ENCODE results near the gene CLIP1.

DNA sequence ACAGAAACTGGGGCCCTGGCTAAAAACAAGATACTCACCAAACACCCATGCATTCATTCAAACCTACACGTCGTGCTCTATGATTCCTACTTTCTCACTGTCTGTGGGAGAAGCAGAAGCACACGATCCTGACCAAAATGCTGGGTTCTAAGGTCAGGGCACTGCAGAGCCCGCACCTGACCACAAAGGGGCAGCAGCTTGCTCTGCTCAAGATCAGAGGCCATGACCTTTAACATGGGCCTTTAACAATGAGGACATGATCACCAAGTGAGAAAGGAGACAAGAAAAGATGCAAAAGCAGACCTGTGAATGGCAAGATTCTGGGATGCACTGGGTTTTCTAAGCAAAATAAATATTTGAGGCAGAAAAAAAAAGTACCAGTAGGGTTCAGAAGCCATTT lies 116.1 kb downstream of the CLIP1 start:
- TF ChIP-seq, protein P1, sequence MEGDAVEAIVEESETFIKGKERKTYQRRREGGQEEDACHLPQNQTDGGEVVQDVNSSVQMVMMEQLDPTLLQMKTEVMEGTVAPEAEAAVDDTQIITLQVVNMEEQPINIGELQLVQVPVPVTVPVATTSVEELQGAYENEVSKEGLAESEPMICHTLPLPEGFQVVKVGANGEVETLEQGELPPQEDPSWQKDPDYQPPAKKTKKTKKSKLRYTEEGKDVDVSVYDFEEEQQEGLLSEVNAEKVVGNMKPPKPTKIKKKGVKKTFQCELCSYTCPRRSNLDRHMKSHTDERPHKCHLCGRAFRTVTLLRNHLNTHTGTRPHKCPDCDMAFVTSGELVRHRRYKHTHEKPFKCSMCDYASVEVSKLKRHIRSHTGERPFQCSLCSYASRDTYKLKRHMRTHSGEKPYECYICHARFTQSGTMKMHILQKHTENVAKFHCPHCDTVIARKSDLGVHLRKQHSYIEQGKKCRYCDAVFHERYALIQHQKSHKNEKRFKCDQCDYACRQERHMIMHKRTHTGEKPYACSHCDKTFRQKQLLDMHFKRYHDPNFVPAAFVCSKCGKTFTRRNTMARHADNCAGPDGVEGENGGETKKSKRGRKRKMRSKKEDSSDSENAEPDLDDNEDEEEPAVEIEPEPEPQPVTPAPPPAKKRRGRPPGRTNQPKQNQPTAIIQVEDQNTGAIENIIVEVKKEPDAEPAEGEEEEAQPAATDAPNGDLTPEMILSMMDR (IDR thresholded peaks at IDR 0.05; ENCODE audit: control extremely low read depth in 1 of 3, insufficient read depth in 1 of 3, low read depth in 1 of 3, low read length in 3 of 3), result peak; percentile 69 to 88 (median 82)
- no peak for TF ChIP-seq TAF1 (IDR thresholded peaks at IDR 0.05; ENCODE audit: low read depth, low read length)
- no peak for TF ChIP-seq CREB1 (IDR thresholded peaks at IDR 0.05)
- TF ChIP-seq POLR2AphosphoS5 (IDR thresholded peaks at IDR 0.05; ENCODE audit: low read depth, low read length), result no peak
- TF ChIP-seq EGR1 (IDR thresholded peaks at IDR 0.05; ENCODE audit: borderline replicate concordance, low read depth, low read length), result no peak
- no peak for TF ChIP-seq ASH2L (IDR thresholded peaks at IDR 0.05; ENCODE audit: low read length)
- TF ChIP-seq, protein P2, sequence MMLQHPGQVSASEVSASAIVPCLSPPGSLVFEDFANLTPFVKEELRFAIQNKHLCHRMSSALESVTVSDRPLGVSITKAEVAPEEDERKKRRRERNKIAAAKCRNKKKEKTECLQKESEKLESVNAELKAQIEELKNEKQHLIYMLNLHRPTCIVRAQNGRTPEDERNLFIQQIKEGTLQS (IDR thresholded peaks at IDR 0.05; ENCODE audit: insufficient read depth, low read depth, low read length), result no peak
- no peak for TF ChIP-seq EZH2 (IDR thresholded peaks at IDR 0.05; ENCODE audit: low read depth, low read length, severe bottlenecking)

Data from H1 (cell line).